Esophagus muscularis mucosa (tissue), 4 donors: ENCODE data around the gene MOCS3. TPM values are rescaled to one million over a fixed set of nuclear protein-coding genes. Genes with fewer than 3 reads are reported as not detected.
A peak's percentile ranks its signal among the peaks of the same experiment; 100 is the strongest.
"Not testable (repeated sequence)": the region's sequence is repeated elsewhere in the genome, so short reads cannot be mapped to it uniquely, and the experiment has no call there.

ENCODE experiments used
- DNase-seq: peaks from one replicate; pipeline ENCODE4 v3.0.0-alpha.2; 2017; ENCODE audit errors: extremely low spot score
- H3K27ac ChIP-seq, 4 donors: fragments of 200-600 bp; sonication (generic); replicated peaks in 1 of 4; 1 replicate in 3 of 4; 2 replicates in 1 of 4; pipeline ENCODE4 v1.5.1; 2016 to 2019; ENCODE audit warnings: mild to moderate bottlenecking in 1 of 4
- H3K27me3 ChIP-seq, 4 donors: fragments of 200-600 bp; sonication (generic); one replicate each; pipeline versions ENCODE4 v1.5.1 to v1.6.0; 2016 to 2019
- H3K36me3 ChIP-seq, 4 donors: fragments of 200-600 bp; sonication (generic); one replicate each; pipeline ENCODE4 v1.5.1; 2016 to 2019
- H3K4me1 ChIP-seq, 4 donors: fragments of 200-600 bp; sonication (generic); one replicate each; pipeline ENCODE4 v1.5.1; 2016 to 2019
- H3K4me3 ChIP-seq, 4 donors: fragments of 200-600 bp; sonication (generic); 1 replicate in 2 of 4; 2 replicates in 2 of 4; pipeline ENCODE4 v1.5.1; 2016 to 2019; ENCODE audit warnings: mild to moderate bottlenecking in 4 of 4, moderate library complexity in 1 of 4
- H3K9me3 ChIP-seq, 4 donors: fragments of 200-600 bp; sonication (generic); 1 replicate in 3 of 4; 2 replicates in 1 of 4; pipeline ENCODE4 v1.5.1; 2016 to 2019
- CTCF ChIP-seq, 3 experiments: fragments of 200-600 bp in 2 of 3; fragments of 450-650 bp in 1 of 3; sonication (generic) in 2 of 3; IDR thresholded peaks; one replicate each; pipeline ENCODE4 v1.5.1; 2017 to 2019; ENCODE audit warnings: antibody characterized with exemption in 3 of 3, mild to moderate bottlenecking in 2 of 3, moderate library complexity in 1 of 3
- EP300 ChIP-seq: sonication (generic); formaldehyde crosslinking; IDR thresholded peaks from one replicate; pipeline ENCODE4 v1.6.1; 2017; ENCODE audit warnings: antibody characterized with exemption
- POLR2A ChIP-seq: fragments of 450-650 bp; IDR thresholded peaks from one replicate; pipeline ENCODE4 v1.6.1; 2017; ENCODE audit warnings: antibody characterized with exemption, moderate library complexity, mild to moderate bottlenecking, low read depth
- POLR2AphosphoS5 ChIP-seq, 2 donors: sonication (generic); formaldehyde crosslinking; IDR thresholded peaks; one replicate each; pipeline ENCODE4 v1.6.1; 2017; ENCODE audit warnings: antibody characterized with exemption in 2 of 2
- WGBS: methylation state at CpG from one replicate; pipeline ENCODE4 v1.1.5; 2018; 5-methylcytosine and 5-hydroxymethylcytosine counted together
- intact Hi-C: fragments of 100-400 bp; cut with DNase I; formaldehyde crosslinking; loops from one replicate; pipeline ENCODE4 v1.15.1; 2023
- total RNA-seq, 4 donors: library from RNA; depleted of rRNA; stranded (reverse); fragments of >200 nt; gene quantifications; one replicate each; pipeline versions ENCODE4 v1.1.0 to v1.2.1, GENCODE V29; 2016

The MOCS3 gene
- total RNA-seq, 4 donors from 2014 or later = 2.9 to 6.2 (median 4.2) TPM

- TF ChIP-seq POLR2AphosphoS5 (IDR thresholded peaks at IDR 0.05) (no peak), CTCF (IDR thresholded peaks at IDR 0.05) (no peak), POLR2A (no peak), EP300 (no peak)
- Histone ChIP-seq H3K27me3 (peaks cover 0 to 39% (median 0%) of the 10 kb centered on the region in 4 donors), H3K4me3 (no peak overlapping the region), H3K9me3 (peaks cover 0 to 4% (median 0%) of the 10 kb centered on the region in 4 donors), H3K4me1 (peaks cover 0 to 1% (median 0%) of the 10 kb centered on the region in 4 donors), H3K27ac (no peak overlapping the region), H3K36me3 (no peaks in the 10 kb centered on the region)
- intact Hi-C loops = no loop called here
- DNase-seq = no peak
- 89% methylated on average over 10 of the region's 10 CpGs for WGBS
These were observed 17.2 kb downstream of the MOCS3 start for GRCh38 chr20:50975701-50976330.

GRCh38 chr20:50977066-50978021, 18.7 kb downstream of the MOCS3 start:
- Histone ChIP-seq H3K4me3 (no peak overlapping the region), H3K27me3 (peaks cover 0 to 52% (median 4%) of the 10 kb centered on the region in 4 donors), H3K4me1 (peaks cover 0 to 12% (median 9%) of the 10 kb centered on the region in 4 donors), H3K36me3 (no peaks in the 10 kb centered on the region), H3K27ac (no peak overlapping the region), H3K9me3 (peaks cover 0 to 4% (median 0%) of the 10 kb centered on the region in 4 donors)
- TF ChIP-seq CTCF (IDR thresholded peaks at IDR 0.05) (no peak), POLR2AphosphoS5 (IDR thresholded peaks at IDR 0.05) (no peak), POLR2A (no peak), EP300 (no peak)
- 46% methylated on average over 20 of the region's 20 CpGs for WGBS
- intact Hi-C loops = no loop called here
- DNase-seq = no peak

GRCh38 chr20:50978533-50978932, 19.9 kb downstream of the MOCS3 start:
- H3K9me3 ChIP-seq, H3K27ac ChIP-seq, intact Hi-C loops, DNase-seq, H3K36me3 ChIP-seq, H3K4me3 ChIP-seq: not testable (repeated sequence)
- peaks cover 0 to 13% (median 9%) of the 10 kb centered on the region in 4 donors for H3K4me1 ChIP-seq
- peaks cover 0 to 60% (median 6%) of the 10 kb centered on the region in 4 donors for H3K27me3 ChIP-seq
- 93% methylated on average over 4 of the region's 4 CpGs for WGBS

GRCh38 chr20:50980071-50980681, 21.6 kb downstream of the MOCS3 start:
- H3K27ac ChIP-seq = peak overlapping the region in 3 of 4 donors; percentile 27 to 28 (median 27)
- H3K4me1 ChIP-seq = peaks cover 0 to 13% (median 9%) of the 10 kb centered on the region in 4 donors
- intact Hi-C loops = loop anchor here (10.0 kb wide), 1 partner anchor 615 kb away; no protein-coding TSS in a partner anchor
- TF ChIP-seq POLR2AphosphoS5 (IDR thresholded peaks at IDR 0.05) (peak; percentile 54 to 69), EP300 (no peak), POLR2A (no peak), CTCF (IDR thresholded peaks at IDR 0.05) (no peak)
- no peaks in the 10 kb centered on the region for H3K9me3 ChIP-seq
- no peak overlapping the region for H3K4me3 ChIP-seq
- 35% methylated on average over 7 of the region's 8 CpGs for WGBS
- H3K27me3 ChIP-seq = peaks cover 0 to 71% (median 6%) of the 10 kb centered on the region in 4 donors
- DNase-seq = no peak
- no peaks in the 10 kb centered on the region for H3K36me3 ChIP-seq
